ENCODE results near the gene FAM81A. TPM values are rescaled to one million over a fixed set of nuclear protein-coding genes. Genes with fewer than 3 reads are reported as not detected.
"Not testable (repeated sequence)": the region's sequence is repeated elsewhere in the genome, so short reads cannot be mapped to it uniquely, and the experiment has no call there.

FAM81A gene
- total RNA-seq, 1 experiment from 2014 or later, result 22.7 TPM

GRCh38 chr15:59419170-59419569 is 18.8 kb upstream of the FAM81A start:
- no peak for DNase-seq (ENCODE audit: low read depth, low spot score)

GRCh38 chr15:59420108-59420507 is 17.9 kb upstream of the FAM81A start:
- in situ Hi-C loops (cut with HindIII; ENCODE audit: low pct_unique_long_range_greater_than_20kb, low sequenced_read_pairs), result no loop called here
- DNase-seq (ENCODE audit: low read depth, low spot score), result no peak

More at GRCh38 chr15:59419170-59419569, 18.8 kb upstream of the FAM81A start:
- in situ Hi-C loops (cut with HindIII; ENCODE audit: low pct_unique_long_range_greater_than_20kb, low sequenced_read_pairs), result no loop called here

- no peak for DNase-seq (ENCODE audit: low read depth, low spot score)
- in situ Hi-C loops (cut with HindIII; ENCODE audit: low pct_unique_long_range_greater_than_20kb, low sequenced_read_pairs), result no loop called here
These were observed 16.9 kb upstream of the FAM81A start for GRCh38 chr15:59420986-59421618.

GRCh38 chr15:59424616-59425015 is 13.4 kb upstream of the FAM81A start:
- in situ Hi-C loops (cut with HindIII; ENCODE audit: low pct_unique_long_range_greater_than_20kb, low sequenced_read_pairs), result no loop called here
- no peak for DNase-seq (ENCODE audit: low read depth, low spot score)

DNA sequence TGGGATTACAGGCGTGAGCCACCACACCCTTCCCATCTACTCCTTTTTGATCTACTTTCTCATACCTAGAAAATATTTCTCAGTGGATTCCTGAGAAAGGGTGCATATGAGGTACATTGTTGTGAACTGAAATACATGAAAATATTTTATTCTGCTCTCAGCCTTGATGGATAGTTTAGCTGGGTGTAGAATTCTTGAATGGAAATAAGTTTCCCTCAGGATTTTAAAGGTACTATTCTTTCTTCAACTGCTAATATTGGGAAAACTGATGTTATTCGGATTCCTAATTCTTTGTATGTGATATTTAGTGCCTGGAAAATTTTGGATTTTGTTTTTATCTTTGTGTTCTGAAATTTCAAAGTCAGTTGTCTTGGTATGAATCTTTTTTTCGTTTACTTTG is 9.1 kb upstream of the FAM81A start:
- in situ Hi-C loops (cut with HindIII; ENCODE audit: low pct_unique_long_range_greater_than_20kb, low sequenced_read_pairs); DNase-seq (ENCODE audit: low read depth, low spot score): not testable (repeated sequence)

- in situ Hi-C loops (cut with HindIII; ENCODE audit: low pct_unique_long_range_greater_than_20kb, low sequenced_read_pairs), result no loop called here
- DNase-seq (ENCODE audit: low read depth, low spot score), result no peak
These were observed 5.6 kb upstream of the FAM81A start for GRCh38 chr15:59432389-59432788.

GRCh38 chr15:59434481-59434880 is 3.5 kb upstream of the FAM81A start:
- no peak for DNase-seq (ENCODE audit: low read depth, low spot score)
- in situ Hi-C loops (cut with HindIII; ENCODE audit: low pct_unique_long_range_greater_than_20kb, low sequenced_read_pairs), result no loop called here

- in situ Hi-C loops (cut with HindIII; ENCODE audit: low pct_unique_long_range_greater_than_20kb, low sequenced_read_pairs), result no loop called here
- no peak for DNase-seq (ENCODE audit: low read depth, low spot score)
These were observed 1.2 kb upstream of the FAM81A start for GRCh38 chr15:59436774-59437141.

- no peak for DNase-seq (ENCODE audit: low read depth, low spot score)
- in situ Hi-C loops (cut with HindIII; ENCODE audit: low pct_unique_long_range_greater_than_20kb, low sequenced_read_pairs), result no loop called here
These were observed 707 bp upstream of the FAM81A start for GRCh38 chr15:59437142-59437816.

DNA sequence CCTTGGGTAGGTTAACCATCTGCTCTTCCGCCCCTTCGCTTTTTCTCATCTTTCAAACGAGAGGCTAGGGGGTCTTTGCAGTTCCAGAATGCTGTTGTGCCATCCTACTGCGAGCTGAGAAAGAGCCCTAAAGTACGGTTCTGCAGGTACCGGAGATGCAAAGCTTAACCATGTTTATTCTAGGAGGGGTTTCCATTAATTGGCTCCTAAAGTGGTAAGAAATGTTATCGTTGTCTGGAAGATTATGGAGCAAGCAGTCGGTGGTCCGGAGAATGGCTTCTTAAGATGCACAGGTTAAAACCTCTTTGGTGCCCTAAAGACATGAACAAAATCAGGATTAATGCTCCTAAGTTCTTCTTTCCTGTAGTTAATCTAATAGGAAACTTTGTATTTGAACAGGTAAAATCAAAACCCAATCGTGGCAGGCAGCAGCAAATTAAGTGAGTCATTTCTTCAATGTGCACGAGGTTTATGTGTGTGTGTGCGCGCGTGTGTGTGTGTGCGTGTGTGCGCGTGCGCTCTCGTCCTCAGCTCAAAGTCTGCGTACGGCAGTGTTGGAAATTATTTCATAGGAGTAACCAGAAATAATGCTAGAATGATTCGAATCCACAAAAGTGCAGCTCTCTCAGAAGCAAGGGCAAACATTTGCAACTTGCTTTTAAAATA is 772 bp downstream of the FAM81A start:
- in situ Hi-C loops (cut with HindIII; ENCODE audit: low pct_unique_long_range_greater_than_20kb, low sequenced_read_pairs), result no loop called here
- DNase-seq (ENCODE audit: low read depth, low spot score), result no peak

- no peak for DNase-seq (ENCODE audit: low read depth, low spot score)
- in situ Hi-C loops (cut with HindIII; ENCODE audit: low pct_unique_long_range_greater_than_20kb, low sequenced_read_pairs), result no loop called here
These were observed 1.6 kb downstream of the FAM81A start for GRCh38 chr15:59439576-59439975.

DNA sequence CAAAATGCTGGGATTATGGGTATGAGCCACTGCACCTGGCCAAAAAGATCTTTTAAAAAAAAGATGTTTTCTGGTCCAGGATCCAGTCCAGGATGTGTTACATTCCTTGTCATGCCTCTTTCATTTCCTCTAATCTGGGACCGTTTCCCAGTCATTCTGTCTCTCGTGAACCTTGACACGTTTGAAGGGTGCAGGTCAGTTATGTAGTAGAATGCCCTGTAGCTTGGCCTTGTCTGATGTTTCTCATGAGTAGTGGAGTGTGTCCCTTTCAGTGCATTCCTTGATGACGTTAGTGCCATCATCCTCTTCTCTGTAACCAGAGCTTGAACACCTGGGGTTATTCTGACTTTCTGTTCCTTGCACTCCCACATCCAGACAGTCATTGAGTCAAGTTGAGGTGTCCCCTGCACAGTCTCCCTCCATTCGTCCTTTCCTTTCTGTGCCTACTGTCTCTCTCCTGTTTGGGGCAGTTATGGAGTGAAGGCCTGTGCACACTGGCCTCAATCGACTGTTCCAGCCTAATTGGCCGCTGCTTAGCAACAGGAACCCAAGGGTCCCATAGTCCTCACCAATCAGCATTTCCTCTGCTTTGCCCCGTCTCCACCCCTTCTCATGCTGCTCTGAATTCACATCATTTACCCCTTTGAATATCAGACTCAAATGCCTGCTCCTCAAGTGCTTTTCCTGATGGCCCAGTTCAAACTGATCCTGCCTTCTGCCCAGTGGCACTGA is 5.5 kb downstream of the FAM81A start:
- DNase-seq (ENCODE audit: low read depth, low spot score), result no peak
- in situ Hi-C loops (cut with HindIII; ENCODE audit: low pct_unique_long_range_greater_than_20kb, low sequenced_read_pairs), result no loop called here

DNA sequence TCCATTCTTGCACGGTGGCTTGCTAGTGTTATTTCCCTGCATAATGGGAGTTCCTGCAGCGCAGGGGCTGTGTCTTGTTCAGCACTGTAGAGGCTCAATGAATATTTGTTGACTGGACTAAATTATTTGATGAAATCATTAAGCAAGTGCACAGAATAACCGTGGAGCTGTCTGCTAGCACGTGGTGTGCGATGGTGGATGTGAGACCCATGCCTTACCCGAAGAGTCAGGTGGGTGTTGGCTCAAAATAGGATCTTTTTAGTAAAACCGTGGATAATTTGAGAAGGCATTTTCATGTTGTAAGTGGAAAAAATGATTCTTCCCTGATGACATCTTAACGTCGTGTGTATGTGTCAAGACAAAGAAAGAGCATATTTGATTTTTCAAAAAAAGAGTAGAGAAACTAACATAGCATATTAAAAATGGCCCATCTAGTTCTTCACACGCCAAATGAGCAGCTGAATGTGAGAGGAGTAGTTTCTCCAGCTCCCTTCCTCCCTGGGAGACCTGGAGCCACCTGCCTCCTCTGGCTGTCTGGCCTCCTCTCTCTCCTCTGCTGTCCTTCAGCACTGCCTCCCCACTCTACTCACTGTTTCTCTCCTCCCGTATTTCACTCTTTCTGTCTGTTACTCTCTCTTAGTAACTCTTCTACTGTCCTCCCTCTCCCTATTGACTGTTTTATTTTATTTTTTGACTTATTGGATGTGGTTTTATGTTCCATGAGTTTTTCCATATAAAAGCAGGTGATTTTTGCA is 6.3 kb downstream of the FAM81A start:
- DNase-seq (ENCODE audit: low read depth, low spot score), result no peak
- in situ Hi-C loops (cut with HindIII; ENCODE audit: low pct_unique_long_range_greater_than_20kb, low sequenced_read_pairs), result no loop called here

DNA sequence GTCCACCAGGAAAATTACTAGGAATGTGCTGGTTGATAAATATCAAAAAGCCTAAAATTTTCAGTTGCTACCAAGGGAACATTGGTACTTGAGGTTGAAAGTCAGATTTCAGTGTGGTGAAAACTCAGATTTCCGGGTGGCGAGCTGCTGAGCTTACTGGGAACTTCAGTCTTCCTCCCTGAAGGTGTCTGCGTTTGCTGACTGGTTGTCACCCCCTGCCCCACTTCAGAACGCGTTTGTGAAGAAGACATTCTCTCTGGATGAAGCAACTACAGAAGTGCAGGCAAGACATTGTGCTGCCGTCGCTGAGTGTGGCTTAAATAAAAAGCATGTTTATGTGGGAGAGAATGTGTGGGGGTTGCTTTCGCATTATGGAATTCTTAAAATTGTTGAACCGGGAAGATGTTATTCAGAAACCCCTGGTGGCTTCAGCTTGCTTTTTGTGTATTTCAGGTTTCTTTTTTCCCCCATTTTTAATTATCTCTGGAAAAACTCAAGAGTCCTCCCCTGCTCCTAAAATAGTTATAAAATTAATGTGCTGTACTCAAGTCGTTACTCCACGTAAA is 7.1 kb downstream of the FAM81A start:
- in situ Hi-C loops (cut with HindIII; ENCODE audit: low pct_unique_long_range_greater_than_20kb, low sequenced_read_pairs), result no loop called here
- no peak for DNase-seq (ENCODE audit: low read depth, low spot score)

DNA sequence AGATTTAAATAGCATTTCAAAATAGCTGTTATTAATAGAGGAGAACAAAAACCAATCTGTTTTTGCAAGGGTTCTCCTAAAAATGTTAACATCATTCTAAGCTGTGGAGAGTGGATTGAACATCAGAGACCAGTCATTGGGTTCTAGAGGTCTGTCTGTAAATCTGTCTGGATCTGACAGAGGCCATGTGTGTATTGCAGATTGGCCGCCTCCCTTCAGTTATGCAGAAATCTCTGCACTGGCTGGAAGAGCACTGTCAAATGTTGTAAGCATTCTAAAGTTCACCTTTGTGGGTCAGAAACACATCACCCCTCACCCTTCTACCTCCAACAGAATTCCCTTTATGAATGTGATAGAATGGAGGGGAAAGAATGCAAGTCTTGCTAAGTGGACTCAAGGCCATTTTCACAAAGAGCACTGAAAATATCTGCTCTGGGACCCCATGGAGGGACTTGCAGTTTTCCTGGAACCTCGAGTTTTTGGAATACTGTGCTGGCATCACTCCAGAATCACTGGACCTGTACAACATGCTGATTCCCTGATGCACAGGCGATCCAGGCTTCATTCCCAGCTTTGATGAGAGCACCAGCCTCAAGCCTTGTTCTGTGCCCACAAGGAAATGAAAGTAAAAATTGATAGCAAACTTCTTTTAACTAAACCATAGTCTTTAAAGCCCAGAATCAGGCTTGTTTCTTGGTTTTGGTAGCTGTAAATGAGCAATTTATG is 8.4 kb downstream of the FAM81A start:
- no peak for DNase-seq (ENCODE audit: low read depth, low spot score)
- in situ Hi-C loops (cut with HindIII; ENCODE audit: low pct_unique_long_range_greater_than_20kb, low sequenced_read_pairs), result no loop called here

DNA sequence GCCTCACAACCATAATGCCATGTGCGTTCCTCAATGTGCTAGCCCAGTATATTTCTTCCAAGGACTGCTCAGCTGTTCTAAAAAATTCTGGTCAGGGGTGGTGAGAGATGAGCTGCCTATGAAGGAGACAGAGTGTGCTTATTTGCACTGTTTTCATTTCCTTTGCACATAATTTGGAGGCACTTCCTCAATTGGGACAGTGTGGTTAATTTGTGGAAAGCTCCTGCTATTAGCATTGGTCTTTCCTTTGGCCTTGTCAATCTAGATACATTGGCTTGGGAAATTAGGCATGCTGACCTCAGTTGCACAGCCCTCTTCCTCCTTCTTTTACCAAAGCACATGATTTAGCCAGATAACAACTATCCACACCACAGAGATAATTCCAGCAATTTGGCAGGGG is 9.4 kb downstream of the FAM81A start:
- in situ Hi-C loops (cut with HindIII; ENCODE audit: low pct_unique_long_range_greater_than_20kb, low sequenced_read_pairs), result no loop called here
- no peak for DNase-seq (ENCODE audit: low read depth, low spot score)

- no peak for DNase-seq (ENCODE audit: low read depth, low spot score)
These were observed 10.9 kb downstream of the FAM81A start for GRCh38 chr15:59448871-59449270.

More at GRCh38 chr15:59448871-59449270, 10.9 kb downstream of the FAM81A start:
- in situ Hi-C loops (cut with HindIII; ENCODE audit: low pct_unique_long_range_greater_than_20kb, low sequenced_read_pairs), result no loop called here

All from SK-MEL-5 (cell line).